ENCODE measurements around the gene CHST15. TPM values are rescaled to one million over a fixed set of nuclear protein-coding genes. Genes with fewer than 3 reads are reported as not detected.

Gene CHST15
- total and polyA plus RNA-seq, 2 of the 13 experiments (the other 11 are each of a cell fraction or from before 2014, with no cell fraction given): 1.4 to 94.7 TPM

DNA sequence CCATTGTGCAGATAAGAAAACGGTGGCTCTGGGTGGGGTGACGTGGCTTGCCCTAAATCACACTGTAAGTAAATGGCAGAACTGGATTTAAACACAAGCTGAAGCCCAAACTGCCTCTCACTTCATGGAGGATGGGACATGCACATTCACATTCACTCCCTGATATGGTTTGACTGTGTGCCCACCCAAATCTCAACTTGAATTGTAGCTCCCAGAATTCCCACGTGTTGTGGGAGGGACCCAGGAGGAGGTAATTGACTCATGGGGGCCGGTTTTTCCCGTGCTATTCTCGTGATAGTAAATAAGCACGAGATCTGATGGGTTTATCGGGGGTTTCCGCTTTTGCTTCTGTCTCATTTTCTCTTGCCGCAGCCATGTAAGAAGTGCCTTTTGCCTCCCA is 32.4 kb downstream of the CHST15 start:
- no peak overlapping the region for H3K4me3 ChIP-seq (replicated peaks in 1 of 3; ENCODE audit: insufficient read depth in 1 of 3, low read depth in 2 of 3, low read length in 3 of 3)
- peaks cover 8 to 28% of the 10 kb centered on the region in 2 experiments for H3K36me3 ChIP-seq (replicated peaks in 1 of 2; ENCODE audit: control insufficient read depth in 1 of 2, insufficient read depth in 2 of 2, low read length in 2 of 2)
- no peak overlapping the region for H3K9ac ChIP-seq (ENCODE audit: insufficient read depth, low read depth, low read length)
- in situ Hi-C loops (cut with HindIII; ENCODE audit: extremely low pct_ligation_motif_present, low pct_unique_long_range_greater_than_20kb): no loop called here
- ChIA-PET POLR2A (interaction anchor here (0.8 kb wide), 1 partner anchor 13 kb away, joined by 3 read pairs; no protein-coding TSS in a partner anchor), CTCF (ENCODE audit: low intra/inter-chr PET ratio, low total read pairs) (no interaction called here)
- no peak overlapping the region for H3K4me2 ChIP-seq (ENCODE audit: low read depth, low read length)
- peaks cover 86% of the 10 kb centered on the region for H3K79me2 ChIP-seq (ENCODE audit: insufficient read depth, low read length)
- DNase-seq (ENCODE audit: low spot score): no peak
- H3K4me1 ChIP-seq (ENCODE audit: insufficient read depth, low read length): peaks cover 100% of the 10 kb centered on the region
- H2AFZ ChIP-seq (ENCODE audit: low read length): no peak overlapping the region
- FAIRE-seq: no peak
- H3K27ac ChIP-seq (ENCODE audit: extremely low read length, insufficient read depth, low read length): no peak overlapping the region
- no peak for ATAC-seq
- no peak for TF ChIP-seq SAP130 (CRISPR knock-in tag; IDR thresholded peaks at IDR 0.05; ENCODE audit: low read depth)
- 0 out of 4 replicates have a peak, but pooled peaks of 1 of the 2 experiments have one; percentile 26 for TF ChIP-seq POLR2A (IDR thresholded peaks at IDR 0.05; ENCODE audit: insufficient read depth in 1 of 2, low read depth in 2 of 2, low read length in 2 of 2)
- TF ChIP-seq ZNF205 (CRISPR knock-in tag; IDR thresholded peaks at IDR 0.05): no peak
- peaks cover 39% of the 10 kb centered on the region; the same call in 1 of the 2 replicates for H4K20me1 ChIP-seq (ENCODE audit: insufficient read depth, low read length)
- 97% methylated on average over 10 of the region's 10 CpGs for WGBS (ENCODE audit: low lambda C conversion rate)
- no peaks in the 10 kb centered on the region for H3K9me3 ChIP-seq (ENCODE audit: low read length)
- no TSS peak for BruUV-seq (replicated peaks)
- intact Hi-C loops (cut with micrococcal nuclease; ENCODE audit: unreplicated experiment): no loop called here
- no peaks in the 10 kb centered on the region for H3K27me3 ChIP-seq (ENCODE audit: control insufficient read depth in 1 of 2, insufficient read depth in 2 of 2, low read length in 2 of 2)

DNA sequence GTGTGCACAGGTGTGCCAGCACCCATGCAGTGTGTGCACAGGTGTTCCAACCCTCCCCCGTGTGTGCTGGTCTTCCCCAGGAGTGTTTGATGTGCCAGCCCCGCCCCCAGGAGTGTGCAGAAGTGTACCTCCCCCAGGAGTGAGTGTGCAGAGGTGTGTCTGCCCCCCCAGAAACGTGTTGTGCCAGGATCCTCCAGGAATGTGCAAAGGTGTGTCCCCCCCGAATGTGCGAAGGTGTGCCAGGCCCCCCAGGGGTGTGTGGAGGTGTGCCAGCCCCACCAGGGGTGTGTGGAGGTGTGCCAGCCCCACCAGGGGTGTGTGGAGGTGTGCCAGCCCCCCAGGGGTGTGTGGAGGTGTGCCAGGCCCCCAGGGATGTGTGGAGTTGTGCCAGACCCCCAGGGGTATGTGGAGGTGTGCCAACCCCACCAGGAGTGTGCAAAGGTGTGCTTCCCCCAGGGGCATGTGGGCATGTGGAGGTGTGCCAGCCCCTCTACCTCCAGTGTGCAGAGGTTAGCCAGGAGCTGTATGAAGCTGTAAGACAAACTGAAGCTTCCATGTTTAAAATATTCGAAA is 33.2 kb downstream of the CHST15 start:
- Histone ChIP-seq H3K27ac (ENCODE audit: extremely low read length, insufficient read depth, low read length) (no peak overlapping the region), H3K9me3 (ENCODE audit: low read length) (no peaks in the 10 kb centered on the region), H3K27me3 (ENCODE audit: control insufficient read depth in 1 of 2, insufficient read depth in 2 of 2, low read length in 2 of 2) (no peaks in the 10 kb centered on the region), H3K4me3 (replicated peaks in 1 of 3; ENCODE audit: insufficient read depth in 1 of 3, low read depth in 2 of 3, low read length in 3 of 3) (no peak overlapping the region), H3K4me1 (ENCODE audit: insufficient read depth, low read length) (peaks cover 100% of the 10 kb centered on the region), H3K9ac (ENCODE audit: insufficient read depth, low read depth, low read length) (no peak overlapping the region), H3K4me2 (ENCODE audit: low read depth, low read length) (no peak overlapping the region), H2AFZ (ENCODE audit: low read length) (no peak overlapping the region), H4K20me1 (ENCODE audit: insufficient read depth, low read length) (peaks cover 40% of the 10 kb centered on the region; the same call in 1 of the 2 replicates), H3K36me3 (replicated peaks in 1 of 2; ENCODE audit: control insufficient read depth in 1 of 2, insufficient read depth in 2 of 2, low read length in 2 of 2) (peaks cover 7 to 28% of the 10 kb centered on the region in 2 experiments), H3K79me2 (ENCODE audit: insufficient read depth, low read length) (peaks cover 87% of the 10 kb centered on the region)
- DNase-seq (ENCODE audit: low spot score): no peak
- intact Hi-C loops (cut with micrococcal nuclease; ENCODE audit: unreplicated experiment): no loop called here
- TF ChIP-seq, protein P1, sequence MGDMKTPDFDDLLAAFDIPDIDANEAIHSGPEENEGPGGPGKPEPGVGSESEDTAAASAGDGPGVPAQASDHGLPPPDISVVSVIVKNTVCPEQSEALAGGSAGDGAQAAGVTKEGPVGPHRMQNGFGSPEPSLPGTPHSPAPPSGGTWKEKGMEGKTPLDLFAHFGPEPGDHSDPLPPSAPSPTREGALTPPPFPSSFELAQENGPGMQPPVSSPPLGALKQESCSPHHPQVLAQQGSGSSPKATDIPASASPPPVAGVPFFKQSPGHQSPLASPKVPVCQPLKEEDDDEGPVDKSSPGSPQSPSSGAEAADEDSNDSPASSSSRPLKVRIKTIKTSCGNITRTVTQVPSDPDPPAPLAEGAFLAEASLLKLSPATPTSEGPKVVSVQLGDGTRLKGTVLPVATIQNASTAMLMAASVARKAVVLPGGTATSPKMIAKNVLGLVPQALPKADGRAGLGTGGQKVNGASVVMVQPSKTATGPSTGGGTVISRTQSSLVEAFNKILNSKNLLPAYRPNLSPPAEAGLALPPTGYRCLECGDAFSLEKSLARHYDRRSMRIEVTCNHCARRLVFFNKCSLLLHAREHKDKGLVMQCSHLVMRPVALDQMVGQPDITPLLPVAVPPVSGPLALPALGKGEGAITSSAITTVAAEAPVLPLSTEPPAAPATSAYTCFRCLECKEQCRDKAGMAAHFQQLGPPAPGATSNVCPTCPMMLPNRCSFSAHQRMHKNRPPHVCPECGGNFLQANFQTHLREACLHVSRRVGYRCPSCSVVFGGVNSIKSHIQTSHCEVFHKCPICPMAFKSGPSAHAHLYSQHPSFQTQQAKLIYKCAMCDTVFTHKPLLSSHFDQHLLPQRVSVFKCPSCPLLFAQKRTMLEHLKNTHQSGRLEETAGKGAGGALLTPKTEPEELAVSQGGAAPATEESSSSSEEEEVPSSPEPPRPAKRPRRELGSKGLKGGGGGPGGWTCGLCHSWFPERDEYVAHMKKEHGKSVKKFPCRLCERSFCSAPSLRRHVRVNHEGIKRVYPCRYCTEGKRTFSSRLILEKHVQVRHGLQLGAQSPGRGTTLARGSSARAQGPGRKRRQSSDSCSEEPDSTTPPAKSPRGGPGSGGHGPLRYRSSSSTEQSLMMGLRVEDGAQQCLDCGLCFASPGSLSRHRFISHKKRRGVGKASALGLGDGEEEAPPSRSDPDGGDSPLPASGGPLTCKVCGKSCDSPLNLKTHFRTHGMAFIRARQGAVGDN (CRISPR knock-in tag; IDR thresholded peaks at IDR 0.05): 0 out of 2 replicates have a peak, but pooled peaks have one; percentile 36
- TF ChIP-seq HNRNPL (IDR thresholded peaks at IDR 0.05; ENCODE audit: low read depth, low read length) (peak; percentile 57; the same call in 1 of the 2 replicates), ZNF747 (CRISPR knock-in tag; IDR thresholded peaks at IDR 0.05; ENCODE audit: borderline replicate concordance) (no peak)
- in situ Hi-C loops (cut with HindIII; ENCODE audit: extremely low pct_ligation_motif_present, low pct_unique_long_range_greater_than_20kb): no loop called here
- no peak for FAIRE-seq
- no peak for ATAC-seq
- BruUV-seq (replicated peaks): no TSS peak
- CTCF ChIA-PET (ENCODE audit: low intra/inter-chr PET ratio, low total read pairs): no interaction called here
- POLR2A ChIA-PET: interaction anchor here (0.8 kb wide), 1 partner anchor 12 kb away, joined by 3 read pairs; no protein-coding TSS in a partner anchor
- 87% methylated on average over 3 of the region's 6 CpGs for whole genome bisulfite sequencing (ENCODE audit: low lambda C conversion rate)

Measured in HepG2 (cell line).